Tibial artery (tissue), 4 donors: ENCODE measurements around the gene MICAL2.

Experiments used
- DNase-seq, 2 donors: peaks; one replicate each; pipeline ENCODE4 v3.0.0-alpha.2; 2019
- H3K27ac ChIP-seq, 2 donors: fragments of 200-600 bp; sonication (generic) in 1 of 2; 1 replicate in 1 of 2; 2 replicates in 1 of 2; pipeline ENCODE4 v1.5.1; 2018 to 2019; ENCODE audit warnings: mild to moderate bottlenecking in 1 of 2
- H3K27me3 ChIP-seq, 2 donors: fragments of 200-600 bp; sonication (generic) in 1 of 2; one replicate each; pipeline versions ENCODE4 v1.5.1 to v1.6.0; 2016 to 2019
- H3K36me3 ChIP-seq, 3 donors: fragments of 200-600 bp; sonication (generic) in 2 of 3; one replicate each; pipeline ENCODE4 v1.5.1; 2016 to 2019; ENCODE audit warnings: mild to moderate bottlenecking in 2 of 3
- H3K4me1 ChIP-seq, 4 donors: fragments of 200-600 bp; sonication (generic) in 2 of 4; 1 replicate in 3 of 4; 2 replicates in 1 of 4; pipeline ENCODE4 v1.5.1; 2016 to 2019
- H3K4me3 ChIP-seq, 2 donors: fragments of 200-600 bp; sonication (generic) in 1 of 2; 1 replicate in 1 of 2; 2 replicates in 1 of 2; pipeline ENCODE4 v1.5.1; 2018 to 2019; ENCODE audit warnings: mild to moderate bottlenecking in 2 of 2
- H3K9me3 ChIP-seq, 3 donors: fragments of 200-600 bp; sonication (generic) in 1 of 3; one replicate each; pipeline ENCODE4 v1.5.1; 2016 to 2019
- CTCF ChIP-seq, 2 experiments: fragments of 200-600 bp in 1 of 2; fragments of 450-650 bp in 1 of 2; IDR thresholded peaks; one replicate each; pipeline ENCODE4 v1.5.1; 2017 to 2019; ENCODE audit warnings: antibody characterized with exemption in 2 of 2, mild to moderate bottlenecking in 1 of 2, moderate library complexity in 1 of 2
- intact Hi-C: fragments of 100-400 bp; cut with DNase I; formaldehyde crosslinking; loops from one replicate; pipeline ENCODE4 v1.15.0; 2023; ENCODE audit warnings: low total_unique reads

MICAL2 gene

DNA sequence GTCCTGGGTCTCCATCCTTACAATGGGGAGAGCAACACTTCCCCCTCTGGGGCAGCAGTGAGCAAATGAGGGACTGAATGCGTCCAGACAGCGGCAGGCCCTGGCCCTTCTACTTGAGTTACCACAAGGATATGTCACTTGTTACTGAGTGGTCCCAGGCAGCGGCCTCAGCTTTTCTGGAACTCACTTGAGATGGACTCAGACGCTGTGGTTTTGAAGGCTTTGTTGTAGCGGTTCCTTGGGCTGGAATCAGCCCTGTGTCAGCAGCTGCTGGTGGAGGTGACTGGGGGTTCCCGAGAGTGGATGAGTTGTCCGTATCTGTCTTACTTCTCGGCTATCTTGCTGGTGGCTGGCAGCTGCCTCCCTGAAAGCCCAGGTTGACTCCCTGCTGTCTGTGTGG, 77.0 kb downstream of the MICAL2 start:
- H3K27ac ChIP-seq = peak overlapping the region; percentile 74 to 91
- DNase-seq = no peak
- no peak overlapping the region for H3K4me3 ChIP-seq
- H3K9me3 ChIP-seq = no peaks in the 10 kb centered on the region
- no peak for TF ChIP-seq CTCF (IDR thresholded peaks at IDR 0.05)
- peaks cover 0 to 7% (median 5%) of the 10 kb centered on the region in 3 donors for H3K36me3 ChIP-seq
- intact Hi-C loops = no loop called here
- H3K4me1 ChIP-seq = peaks cover 0 to 79% (median 53%) of the 10 kb centered on the region in 4 donors
- H3K27me3 ChIP-seq = no peaks in the 10 kb centered on the region

- no peaks in the 10 kb centered on the region for H3K27me3 ChIP-seq
- no peak overlapping the region for H3K4me3 ChIP-seq
- H3K9me3 ChIP-seq = no peaks in the 10 kb centered on the region
- peak overlapping the region; percentile 74 to 91 for H3K27ac ChIP-seq
- intact Hi-C loops = no loop called here
- TF ChIP-seq CTCF (IDR thresholded peaks at IDR 0.05) = no peak
- peaks cover 0 to 76% (median 46%) of the 10 kb centered on the region in 4 donors for H3K4me1 ChIP-seq
- no peak for DNase-seq
- peaks cover 2 to 7% (median 5%) of the 10 kb centered on the region in 3 donors for H3K36me3 ChIP-seq
Observed at GRCh38 chr11:12188548-12189317, 78.3 kb downstream of the MICAL2 start.

DNA sequence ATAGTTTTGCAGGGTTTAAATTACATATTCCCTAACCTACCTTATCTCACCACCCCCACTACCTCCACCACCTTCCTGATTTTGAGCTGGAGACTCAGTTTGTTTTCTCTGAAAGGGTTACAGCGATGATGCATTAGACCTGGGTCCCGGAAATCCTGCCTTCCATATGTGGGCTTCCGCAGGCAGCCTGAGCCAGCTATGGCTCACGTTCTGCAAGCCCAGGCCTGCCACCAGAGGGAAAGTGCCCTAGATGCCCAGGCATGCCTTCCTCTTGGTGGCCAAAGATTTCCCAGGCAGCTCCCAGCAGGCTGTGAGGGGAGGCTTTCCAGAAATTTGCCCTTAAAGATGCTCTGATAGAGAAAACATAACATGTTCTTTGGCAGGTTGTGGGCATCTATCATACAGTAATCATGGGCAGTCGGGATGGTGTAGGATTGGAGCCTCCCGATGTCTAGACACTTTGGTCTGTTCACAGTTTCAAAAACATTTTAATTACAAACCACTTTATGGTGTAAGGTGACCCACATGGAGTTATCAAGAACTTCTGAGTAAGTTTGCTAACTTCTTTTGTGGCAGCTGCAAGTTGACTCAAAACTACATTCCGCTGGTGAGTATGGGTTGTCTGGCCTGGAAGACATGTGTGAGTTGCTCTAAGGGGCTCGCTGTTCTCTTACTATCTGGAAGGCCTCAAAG, 79.3 kb downstream of the MICAL2 start:
- Histone ChIP-seq H3K27me3 (no peaks in the 10 kb centered on the region), H3K27ac (peak overlapping the region; percentile 61 to 91), H3K36me3 (peaks cover 4 to 7% (median 5%) of the 10 kb centered on the region in 3 donors), H3K4me3 (no peak overlapping the region), H3K4me1 (peaks cover 0 to 76% (median 47%) of the 10 kb centered on the region in 4 donors), H3K9me3 (no peaks in the 10 kb centered on the region)
- TF ChIP-seq CTCF (IDR thresholded peaks at IDR 0.05) = peak; percentile 32 to 35
- peak in 1 of 2 donors; percentile 73 for DNase-seq
- intact Hi-C loops = no loop called here

DNA sequence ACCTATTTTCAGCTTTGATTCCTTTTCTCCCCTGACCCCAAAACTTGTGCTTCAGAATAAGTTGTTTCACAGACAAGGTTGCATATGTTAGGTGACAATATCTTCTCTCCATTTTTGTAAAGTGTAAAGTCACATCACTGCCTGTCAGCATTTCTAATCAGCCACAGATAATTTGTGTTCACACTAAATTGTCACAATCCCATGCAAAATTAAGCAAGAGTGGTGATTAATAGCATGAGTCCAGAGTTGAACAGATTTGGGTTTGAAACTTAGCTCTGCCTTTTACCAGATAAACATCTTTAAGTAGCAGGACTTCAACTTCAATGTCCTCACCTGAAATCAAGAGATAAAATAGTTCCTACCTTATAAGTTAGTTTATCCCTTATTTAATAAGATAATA, 80.1 kb downstream of the MICAL2 start:
- Histone ChIP-seq H3K4me1 (peaks cover 0 to 75% (median 46%) of the 10 kb centered on the region in 4 donors), H3K9me3 (no peaks in the 10 kb centered on the region), H3K27ac (peak overlapping the region; percentile 61 to 91), H3K4me3 (no peak overlapping the region), H3K27me3 (no peaks in the 10 kb centered on the region), H3K36me3 (peaks cover 4 to 7% (median 5%) of the 10 kb centered on the region in 3 donors)
- DNase-seq = no peak
- TF ChIP-seq CTCF (IDR thresholded peaks at IDR 0.05) = no peak
- intact Hi-C loops = no loop called here

- Histone ChIP-seq H3K27me3 (no peaks in the 10 kb centered on the region), H3K9me3 (no peaks in the 10 kb centered on the region), H3K4me3 (no peak overlapping the region), H3K27ac (no peak overlapping the region), H3K4me1 (peaks cover 0 to 75% (median 35%) of the 10 kb centered on the region in 4 donors), H3K36me3 (peaks cover 4 to 7% (median 5%) of the 10 kb centered on the region in 3 donors)
- intact Hi-C loops = no loop called here
- no peak for TF ChIP-seq CTCF (IDR thresholded peaks at IDR 0.05)
- DNase-seq = no peak
Observed at GRCh38 chr11:12192794-12193514, 82.6 kb downstream of the MICAL2 start.
